Gastroesophageal sphincter (tissue), 3 donors: ENCODE measurements around the gene STN1.

Experiments
- CTCF ChIP-seq, 4 experiments: fragments of 200-600 bp in 2 of 4; fragments of 450-650 bp in 2 of 4; sonication (generic) in 1 of 4; IDR thresholded peaks; one replicate each; pipeline ENCODE4 v1.5.1; 2017 to 2019; ENCODE audit warnings: antibody characterized with exemption in 4 of 4, mild to moderate bottlenecking in 2 of 4, moderate library complexity in 2 of 4
- EP300 ChIP-seq: sonication (generic); formaldehyde crosslinking; IDR thresholded peaks from one replicate; pipeline ENCODE4 v1.6.1; 2017; ENCODE audit warnings: antibody characterized with exemption, mild to moderate bottlenecking
- POLR2A ChIP-seq, 2 donors: fragments of 450-650 bp; IDR thresholded peaks; one replicate each; pipeline ENCODE4 v1.6.1; 2017; ENCODE audit warnings: antibody characterized with exemption in 2 of 2, mild to moderate bottlenecking in 2 of 2, moderate library complexity in 1 of 2
- POLR2AphosphoS5 ChIP-seq: sonication (generic); formaldehyde crosslinking; IDR thresholded peaks from one replicate; pipeline ENCODE4 v1.6.1; 2017; ENCODE audit warnings: antibody characterized with exemption

GRCh38 chr10:103879409-103879808, 38.6 kb downstream of the STN1 start:
- TF ChIP-seq CTCF (IDR thresholded peaks at IDR 0.05) (no peak), EP300 (no peak), POLR2AphosphoS5 (no peak), POLR2A (IDR thresholded peaks at IDR 0.05) (no peak)
